ENCODE measurements around the gene GUK1. TPM values are rescaled to one million over a fixed set of nuclear protein-coding genes. Genes with fewer than 3 reads are reported as not detected.

The GUK1 gene
- total RNA-seq, 1 donor from 2014 or later, result 201 TPM

GRCh38 chr1:228120857-228121489 is 19.1 kb upstream of the GUK1 start:
- H3K36me3 Mint-ChIP-seq (ENCODE audit: low read depth), result peaks cover 4% of the 10 kb centered on the region
- DNase-seq (ENCODE audit: low spot score), result no peak
- H3K4me1 Mint-ChIP-seq (ENCODE audit: low read depth), result peaks cover 7% of the 10 kb centered on the region
- peaks cover 8% of the 10 kb centered on the region for H3K9me3 Mint-ChIP-seq
- no peak overlapping the region for H3K27ac Mint-ChIP-seq
- H3K4me3 Mint-ChIP-seq, result no peak overlapping the region
- intact Hi-C loops (cut with micrococcal nuclease), result no loop called here
- peaks cover 2% of the 10 kb centered on the region for H3K27me3 Mint-ChIP-seq (ENCODE audit: insufficient read depth)

DNA sequence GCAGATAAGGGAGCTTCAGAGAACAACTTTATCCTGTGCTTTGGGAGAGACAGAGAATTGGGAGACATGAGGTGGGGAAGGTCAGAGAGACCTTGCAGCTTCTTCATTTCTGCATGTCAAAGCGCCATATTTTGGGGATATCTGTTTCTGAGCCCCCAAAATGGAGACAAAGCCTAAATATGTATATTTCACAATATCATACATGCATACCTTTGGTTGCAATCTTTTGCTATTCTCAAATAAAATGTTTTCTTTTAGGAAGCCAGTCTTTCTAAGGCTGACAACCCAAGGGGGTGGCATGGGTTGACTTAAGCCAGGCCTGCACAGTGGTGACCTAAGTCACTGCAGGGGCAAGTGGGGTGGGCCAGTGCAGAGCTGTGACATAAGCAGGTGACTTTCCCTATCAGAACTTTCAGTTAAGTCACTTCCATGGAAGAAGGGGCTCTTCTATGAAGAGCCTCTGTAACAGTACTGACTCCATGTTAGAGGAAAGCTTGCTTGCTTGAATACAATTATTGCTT is 17.1 kb upstream of the GUK1 start:
- Mint-ChIP-seq H3K4me1 (ENCODE audit: low read depth) (peaks cover 7% of the 10 kb centered on the region), H3K4me3 (no peak overlapping the region), H3K36me3 (ENCODE audit: low read depth) (peaks cover 2% of the 10 kb centered on the region), H3K9me3 (peaks cover 3% of the 10 kb centered on the region), H3K27me3 (ENCODE audit: insufficient read depth) (peaks cover 3% of the 10 kb centered on the region), H3K27ac (no peak overlapping the region)
- no peak for DNase-seq (ENCODE audit: low spot score)
- intact Hi-C loops (cut with micrococcal nuclease), result no loop called here

DNA sequence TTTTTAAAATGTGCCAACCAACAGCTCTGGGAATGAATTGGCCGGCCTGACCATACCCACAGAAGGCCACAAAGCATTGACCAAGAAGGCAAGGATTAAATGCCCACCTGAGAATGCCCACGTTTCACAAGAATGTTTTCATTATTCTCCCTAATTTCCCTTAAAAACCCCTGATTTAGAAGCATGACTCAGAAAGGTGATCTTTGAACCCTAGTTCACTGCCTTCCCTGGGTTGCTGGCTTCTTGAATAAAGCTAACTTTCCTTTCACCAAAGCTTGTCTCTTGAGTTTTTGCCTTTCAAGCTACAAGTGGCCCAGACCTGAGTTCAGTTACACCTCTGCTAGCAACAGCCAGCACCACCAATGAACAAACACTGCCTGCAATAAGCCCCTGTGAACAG is 16.6 kb upstream of the GUK1 start:
- H3K4me3 Mint-ChIP-seq, result no peak overlapping the region
- no peaks in the 10 kb centered on the region for H3K9me3 Mint-ChIP-seq
- intact Hi-C loops (cut with micrococcal nuclease), result no loop called here
- peaks cover 3% of the 10 kb centered on the region for H3K27me3 Mint-ChIP-seq (ENCODE audit: insufficient read depth)
- H3K36me3 Mint-ChIP-seq (ENCODE audit: low read depth), result no peaks in the 10 kb centered on the region
- H3K4me1 Mint-ChIP-seq (ENCODE audit: low read depth), result peaks cover 7% of the 10 kb centered on the region
- DNase-seq (ENCODE audit: low spot score), result no peak
- no peak overlapping the region for H3K27ac Mint-ChIP-seq

- intact Hi-C loops (cut with micrococcal nuclease), result no loop called here
Measured at GRCh38 chr1:228125185-228125584, 14.9 kb upstream of the GUK1 start.

DNA sequence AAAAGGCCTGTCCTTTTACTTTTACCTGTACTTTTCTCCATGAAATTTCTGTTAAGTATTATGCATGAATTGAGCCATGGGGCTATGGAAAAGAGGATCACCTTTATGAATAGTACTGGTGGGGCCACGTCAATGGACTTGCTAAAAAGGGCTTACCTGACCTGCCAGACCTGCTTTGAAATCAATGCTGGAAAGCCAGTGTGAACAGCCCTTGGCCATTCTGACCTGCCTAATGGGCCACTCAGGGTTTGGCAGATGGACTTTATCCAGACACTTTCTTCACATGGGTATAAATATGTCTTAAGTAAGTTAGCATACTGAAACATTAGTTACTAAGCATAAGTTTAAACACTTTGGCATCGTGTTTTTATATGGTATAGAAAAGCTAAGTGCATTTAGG is 8.3 kb upstream of the GUK1 start:
- intact Hi-C loops (cut with micrococcal nuclease), result loop anchor here (1.0 to 5.0 kb wide), 8 partner anchors 8 to 384 kb away; partner anchors contain the start of gene MRPL55
- Mint-ChIP-seq H3K27me3 (ENCODE audit: insufficient read depth) (peaks cover 24% of the 10 kb centered on the region), H3K9me3 (no peaks in the 10 kb centered on the region), H3K27ac (no peak overlapping the region), H3K4me3 (no peak overlapping the region), H3K36me3 (ENCODE audit: low read depth) (no peaks in the 10 kb centered on the region), H3K4me1 (ENCODE audit: low read depth) (peaks cover 9% of the 10 kb centered on the region)
- no peak for DNase-seq (ENCODE audit: low spot score)

More at GRCh38 chr1:228125185-228125584, 14.9 kb upstream of the GUK1 start:
- H3K4me3 Mint-ChIP-seq, result no peak overlapping the region
- no peak overlapping the region for H3K27ac Mint-ChIP-seq
- H3K36me3 Mint-ChIP-seq (ENCODE audit: low read depth), result no peaks in the 10 kb centered on the region
- no peak for DNase-seq (ENCODE audit: low spot score)
- peaks cover 7% of the 10 kb centered on the region for H3K4me1 Mint-ChIP-seq (ENCODE audit: low read depth)
- H3K27me3 Mint-ChIP-seq (ENCODE audit: insufficient read depth), result peaks cover 11% of the 10 kb centered on the region
- H3K9me3 Mint-ChIP-seq, result no peaks in the 10 kb centered on the region

DNA sequence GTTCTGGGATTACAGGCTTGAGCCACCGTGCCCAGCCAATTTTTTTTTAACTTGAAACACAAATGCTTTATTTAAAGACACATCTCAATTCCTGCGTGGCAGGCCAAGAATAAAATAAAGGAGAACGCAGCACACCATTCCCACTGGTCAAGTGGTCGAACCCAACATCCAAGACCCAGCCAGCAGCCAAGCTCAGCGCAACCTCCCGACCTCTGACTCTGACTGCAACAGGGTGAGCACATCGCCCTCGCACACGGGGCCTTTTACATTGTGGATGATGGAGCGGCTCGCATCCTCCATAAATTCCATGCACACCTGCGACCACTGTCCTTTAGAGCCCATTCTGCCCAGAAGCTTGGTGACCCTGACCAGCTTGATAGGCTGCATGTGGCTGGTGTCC is 5.5 kb upstream of the GUK1 start:
- DNase-seq (ENCODE audit: low spot score), result no peak
- peaks cover 27% of the 10 kb centered on the region for H3K27me3 Mint-ChIP-seq (ENCODE audit: insufficient read depth)
- intact Hi-C loops (cut with micrococcal nuclease), result loop anchor here (5.0 kb wide), 1 partner anchor 368 kb away; no protein-coding TSS in a partner anchor
- no peak overlapping the region for H3K27ac Mint-ChIP-seq
- no peaks in the 10 kb centered on the region for H3K36me3 Mint-ChIP-seq (ENCODE audit: low read depth)
- H3K4me1 Mint-ChIP-seq (ENCODE audit: low read depth), result peaks cover 11% of the 10 kb centered on the region
- no peaks in the 10 kb centered on the region for H3K9me3 Mint-ChIP-seq
- no peak overlapping the region for H3K4me3 Mint-ChIP-seq

- no peak for DNase-seq (ENCODE audit: low spot score)
- Mint-ChIP-seq H3K27ac (no peak overlapping the region), H3K4me3 (no peak overlapping the region), H3K27me3 (ENCODE audit: insufficient read depth) (peaks cover 26% of the 10 kb centered on the region), H3K9me3 (no peaks in the 10 kb centered on the region), H3K4me1 (ENCODE audit: low read depth) (peaks cover 4% of the 10 kb centered on the region), H3K36me3 (ENCODE audit: low read depth) (peaks cover 3% of the 10 kb centered on the region)
- intact Hi-C loops (cut with micrococcal nuclease), result no loop called here
Measured at GRCh38 chr1:228136901-228137300, 3.2 kb upstream of the GUK1 start.

DNA sequence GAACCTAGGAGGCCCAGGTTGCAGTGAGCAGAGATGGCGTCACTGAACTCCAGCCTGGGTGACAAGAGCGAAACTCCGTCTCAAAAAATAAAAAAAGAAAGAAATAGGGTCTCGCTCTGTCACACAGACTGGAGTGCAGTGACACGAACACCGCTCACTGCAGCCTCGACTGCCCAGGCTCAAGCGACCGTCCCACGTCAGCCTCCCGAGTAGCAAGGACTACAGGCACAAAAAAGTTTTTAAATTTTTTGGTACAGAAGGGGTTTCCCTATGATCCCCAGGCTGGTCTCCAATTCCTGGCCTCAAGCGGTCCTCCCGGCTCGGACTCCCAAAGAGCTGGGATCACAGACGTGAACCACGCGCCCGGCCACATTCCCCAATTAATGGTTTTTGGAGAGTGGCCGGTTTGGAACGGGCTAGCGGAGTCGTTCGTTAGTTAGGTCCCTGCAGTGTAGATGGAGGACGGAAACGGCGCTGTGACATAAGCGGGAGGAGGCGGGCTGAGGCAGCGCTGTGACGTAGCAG is 611 bp upstream of the GUK1 start:
- intact Hi-C loops (cut with micrococcal nuclease), result loop anchor here (1.0 to 2.0 kb wide), 5 partner anchors 8 to 317 kb away; partner anchors contain the start of genes C1orf35 and MRPL55
- Mint-ChIP-seq H3K9me3 (no peaks in the 10 kb centered on the region), H3K36me3 (ENCODE audit: low read depth) (peaks cover 3% of the 10 kb centered on the region), H3K27me3 (ENCODE audit: insufficient read depth) (peaks cover 26% of the 10 kb centered on the region), H3K4me3 (peak overlapping the region; percentile 100), H3K4me1 (ENCODE audit: low read depth) (peaks cover 22% of the 10 kb centered on the region), H3K27ac (peak overlapping the region; percentile 97)
- no peak for DNase-seq (ENCODE audit: low spot score)

DNA sequence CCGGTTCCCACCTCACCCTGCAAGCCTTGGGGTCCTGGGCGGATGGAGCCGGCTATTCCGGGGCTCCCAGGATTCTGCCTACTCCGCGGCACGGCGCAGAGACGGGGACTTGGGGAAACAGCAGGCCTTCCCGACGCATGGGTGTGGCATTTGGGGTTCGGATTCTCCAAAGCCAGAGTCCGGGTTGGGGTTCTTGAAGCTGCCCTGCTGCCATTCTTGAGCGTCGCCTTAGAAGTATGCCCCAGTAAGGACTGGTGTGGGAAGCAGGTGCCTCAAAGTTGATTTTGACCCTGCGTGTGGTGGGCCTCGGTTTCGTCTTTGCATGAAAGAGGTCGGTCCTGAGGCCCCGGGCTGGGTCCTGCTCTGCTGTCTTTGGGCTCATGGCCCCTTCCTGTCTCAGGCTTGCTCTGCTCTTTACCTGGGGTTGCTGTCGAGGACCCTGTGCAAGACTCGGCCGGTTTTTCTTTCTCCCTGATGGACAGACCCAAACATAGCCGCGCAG is 696 bp downstream of the GUK1 start:
- Mint-ChIP-seq H3K36me3 (ENCODE audit: low read depth) (peaks cover 3% of the 10 kb centered on the region), H3K27me3 (ENCODE audit: insufficient read depth) (peaks cover 18% of the 10 kb centered on the region), H3K27ac (peak overlapping the region; percentile 97), H3K4me1 (ENCODE audit: low read depth) (peaks cover 22% of the 10 kb centered on the region), H3K9me3 (no peaks in the 10 kb centered on the region), H3K4me3 (peak overlapping the region; percentile 100)
- intact Hi-C loops (cut with micrococcal nuclease), result loop anchor here (1.0 kb wide), 7 partner anchors 26 to 352 kb away; partner anchors contain the start of gene ARF1
- DNase-seq (ENCODE audit: low spot score), result no peak

- DNase-seq (ENCODE audit: low spot score), result peak; percentile 26
- Mint-ChIP-seq H3K27me3 (ENCODE audit: insufficient read depth) (peaks cover 13% of the 10 kb centered on the region), H3K4me1 (ENCODE audit: low read depth) (peaks cover 22% of the 10 kb centered on the region), H3K27ac (peak overlapping the region; percentile 97), H3K4me3 (peak overlapping the region; percentile 100), H3K36me3 (ENCODE audit: low read depth) (peaks cover 3% of the 10 kb centered on the region), H3K9me3 (no peaks in the 10 kb centered on the region)
- intact Hi-C loops (cut with micrococcal nuclease), result no loop called here
Measured at GRCh38 chr1:228141226-228142044, 1.4 kb downstream of the GUK1 start.

DNA sequence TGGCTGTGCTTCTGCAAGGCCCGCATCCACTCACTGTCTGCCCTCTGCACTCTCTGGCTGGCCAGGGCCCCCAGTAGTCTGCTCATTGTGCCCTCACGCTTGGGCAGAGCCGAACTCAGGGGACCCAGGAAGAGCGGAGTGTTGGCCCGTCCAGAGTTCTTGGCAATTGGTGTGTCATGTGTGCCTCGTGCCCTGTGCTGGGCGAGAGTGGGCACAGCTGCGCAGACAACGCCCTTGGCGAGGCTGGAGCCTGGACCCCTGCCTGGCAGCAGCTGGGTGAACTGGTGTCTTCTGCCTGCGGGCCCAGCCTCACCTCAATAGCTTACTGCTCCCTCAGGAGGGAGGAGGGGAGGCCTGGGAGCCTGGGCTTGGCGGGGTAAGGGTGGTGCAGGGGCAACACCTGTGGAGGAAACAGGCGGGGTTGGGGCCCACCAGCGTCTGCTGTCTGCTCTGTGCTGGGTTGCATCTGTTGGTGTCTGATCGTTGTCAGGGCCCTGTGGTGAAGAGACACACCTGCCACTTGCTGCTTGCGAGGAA is 2.1 kb downstream of the GUK1 start:
- peaks cover 3% of the 10 kb centered on the region for H3K36me3 Mint-ChIP-seq (ENCODE audit: low read depth)
- H3K4me1 Mint-ChIP-seq (ENCODE audit: low read depth), result peaks cover 22% of the 10 kb centered on the region
- H3K27me3 Mint-ChIP-seq (ENCODE audit: insufficient read depth), result peaks cover 5% of the 10 kb centered on the region
- intact Hi-C loops (cut with micrococcal nuclease), result no loop called here
- peak overlapping the region; percentile 100 for H3K4me3 Mint-ChIP-seq
- no peak for DNase-seq (ENCODE audit: low spot score)
- H3K9me3 Mint-ChIP-seq, result no peaks in the 10 kb centered on the region
- H3K27ac Mint-ChIP-seq, result peak overlapping the region; percentile 97

- Mint-ChIP-seq H3K27me3 (ENCODE audit: insufficient read depth) (peaks cover 4% of the 10 kb centered on the region), H3K4me3 (peak overlapping the region; percentile 100), H3K9me3 (no peaks in the 10 kb centered on the region), H3K36me3 (ENCODE audit: low read depth) (peaks cover 3% of the 10 kb centered on the region), H3K27ac (peak overlapping the region; percentile 97), H3K4me1 (ENCODE audit: low read depth) (peaks cover 22% of the 10 kb centered on the region)
- no peak for DNase-seq (ENCODE audit: low spot score)
- intact Hi-C loops (cut with micrococcal nuclease), result no loop called here
Measured at GRCh38 chr1:228142701-228143136, 2.6 kb downstream of the GUK1 start.
